ENCODE data around the gene UBXN1. TPM values are rescaled to one million over a fixed set of nuclear protein-coding genes. Genes with fewer than 3 reads are reported as not detected.
A peak's percentile ranks its signal among the peaks of the same experiment; 100 is the strongest.

The UBXN1 gene
- total RNA-seq, 1 experiment from 2014 or later: 118 TPM

DNA sequence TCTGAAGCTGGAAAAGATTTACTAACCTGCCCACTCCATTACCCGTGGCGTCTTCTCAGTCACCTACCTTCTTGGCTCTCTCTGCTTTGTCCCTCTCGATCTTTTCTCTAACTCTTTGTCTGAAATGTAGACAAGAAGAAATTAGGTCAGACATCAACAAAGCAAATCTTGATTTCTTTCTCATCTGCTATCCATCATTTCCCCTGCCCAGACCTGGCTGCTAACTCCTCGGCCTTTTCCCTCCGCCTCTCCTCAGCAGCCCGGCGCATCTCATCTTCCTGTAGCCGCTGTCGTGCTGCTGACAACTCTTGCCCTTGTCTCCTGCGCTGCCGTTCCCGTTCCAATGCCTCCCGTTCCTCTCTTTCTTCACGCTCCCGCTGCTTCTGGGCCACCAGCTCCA, 1.2 kb downstream of the UBXN1 start:
- no peak overlapping the region for H4K8ac ChIP-seq (replicated peaks; ENCODE audit: insufficient read length, low read depth, low read length)
- no peak overlapping the region for H4K5ac ChIP-seq (ENCODE audit: insufficient read length, low read depth, low read length)
- H2BK20ac ChIP-seq (ENCODE audit: low read depth, low read length, poor library complexity, severe bottlenecking): no peak overlapping the region
- no peaks in the 10 kb centered on the region for H3K79me2 ChIP-seq (ENCODE audit: insufficient read depth, low read length)
- no peak for DNase-seq
- H3K36me3 Mint-ChIP-seq (ENCODE audit: insufficient read depth in 1 of 3, low read depth in 3 of 3): peaks cover 17 to 46% (median 44%) of the 10 kb centered on the region in 3 experiments; a peak in 6 of 7 replicates
- H3K4me3 Mint-ChIP-seq: peak overlapping the region; percentile 85 to 92
- no peak overlapping the region for H3K56ac ChIP-seq (ENCODE audit: insufficient read length, low read depth, low read length)
- no peaks in the 10 kb centered on the region for H3K79me1 ChIP-seq (ENCODE audit: insufficient read depth, low read depth, low read length, poor library complexity, severe bottlenecking)
- H2BK15ac ChIP-seq (ENCODE audit: low read depth, low read length): no peak overlapping the region
- TF ChIP-seq, protein P1, sequence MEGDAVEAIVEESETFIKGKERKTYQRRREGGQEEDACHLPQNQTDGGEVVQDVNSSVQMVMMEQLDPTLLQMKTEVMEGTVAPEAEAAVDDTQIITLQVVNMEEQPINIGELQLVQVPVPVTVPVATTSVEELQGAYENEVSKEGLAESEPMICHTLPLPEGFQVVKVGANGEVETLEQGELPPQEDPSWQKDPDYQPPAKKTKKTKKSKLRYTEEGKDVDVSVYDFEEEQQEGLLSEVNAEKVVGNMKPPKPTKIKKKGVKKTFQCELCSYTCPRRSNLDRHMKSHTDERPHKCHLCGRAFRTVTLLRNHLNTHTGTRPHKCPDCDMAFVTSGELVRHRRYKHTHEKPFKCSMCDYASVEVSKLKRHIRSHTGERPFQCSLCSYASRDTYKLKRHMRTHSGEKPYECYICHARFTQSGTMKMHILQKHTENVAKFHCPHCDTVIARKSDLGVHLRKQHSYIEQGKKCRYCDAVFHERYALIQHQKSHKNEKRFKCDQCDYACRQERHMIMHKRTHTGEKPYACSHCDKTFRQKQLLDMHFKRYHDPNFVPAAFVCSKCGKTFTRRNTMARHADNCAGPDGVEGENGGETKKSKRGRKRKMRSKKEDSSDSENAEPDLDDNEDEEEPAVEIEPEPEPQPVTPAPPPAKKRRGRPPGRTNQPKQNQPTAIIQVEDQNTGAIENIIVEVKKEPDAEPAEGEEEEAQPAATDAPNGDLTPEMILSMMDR (conservative IDR thresholded peaks at IDR 0.05): no peak
- no peak overlapping the region for H2BK120ac ChIP-seq (ENCODE audit: low read depth, low read length, poor library complexity, severe bottlenecking)
- no peaks in the 10 kb centered on the region for H3K4me1 ChIP-seq (ENCODE audit: insufficient read depth, low read length)
- H3K27ac Mint-ChIP-seq: peak overlapping the region; percentile 22 to 72 (median 37); a peak in 4 of 7 replicates
- no peak overlapping the region for H2BK12ac ChIP-seq (ENCODE audit: insufficient read length, low read depth, low read length)
- H3K9me3 ChIP-seq (ENCODE audit: control insufficient read depth, low read depth, low read length): no peaks in the 10 kb centered on the region
- H2BK5ac ChIP-seq (ENCODE audit: insufficient read length, low read length): no peak overlapping the region
- H3K27me3 ChIP-seq (ENCODE audit: insufficient read depth, low read length): no peaks in the 10 kb centered on the region
- H3K27ac ChIP-seq (ENCODE audit: insufficient read length, low read depth, low read length): no peak overlapping the region
- no peak overlapping the region for H4K91ac ChIP-seq (ENCODE audit: insufficient read length, low read depth, low read length)
- no peak overlapping the region for H2AK5ac ChIP-seq (ENCODE audit: insufficient read length, low read length)
- H3K18ac ChIP-seq (ENCODE audit: insufficient read length, low read depth, low read length): no peak overlapping the region
- 0 out of 5 replicates have a peak, but pooled peaks cover 0 to 2% of the 10 kb centered on the region in 2 experiments for H3K9me3 Mint-ChIP-seq
- no peak overlapping the region for H3K4ac ChIP-seq (ENCODE audit: low read depth, low read length)
- no peaks in the 10 kb centered on the region for H3K27me3 Mint-ChIP-seq (ENCODE audit: low read depth)
- no peak overlapping the region for H3K9ac ChIP-seq (ENCODE audit: extremely low read depth, insufficient read length, low read length)
- H3T11ph ChIP-seq (ENCODE audit: low read length): no peak overlapping the region
- H2AFZ ChIP-seq (ENCODE audit: low read length): no peak overlapping the region
- H3K4me2 ChIP-seq (ENCODE audit: insufficient read depth, insufficient read length, low read length): peak overlapping the region; percentile 79
- H3K23ac ChIP-seq (ENCODE audit: insufficient read length, low read depth, low read length): no peak overlapping the region
- H3K4me1 Mint-ChIP-seq: peaks cover 17 to 24% of the 10 kb centered on the region in 2 experiments
- no peaks in the 10 kb centered on the region for H4K20me1 ChIP-seq (ENCODE audit: control insufficient read depth, insufficient read depth, insufficient read length)
- WGBS (ENCODE audit: extremely low coverage, insufficient read length, low lambda C conversion rate): no CpG with 5 or more reads among the region's 15 CpGs
- H3K23me2 ChIP-seq (ENCODE audit: insufficient read length, low read depth, low read length, poor library complexity, severe bottlenecking): peaks cover 8% of the 10 kb centered on the region
- no peak overlapping the region for H3K14ac ChIP-seq (ENCODE audit: insufficient read depth, low read length)
